Sigmoid colon (tissue), 4 donors: Measurements from ENCODE around the gene BGN.

Experiments used
- CTCF ChIP-seq, 4 experiments: fragments of 450-650 bp in 3 of 4; fragments of 200-600 bp in 1 of 4; IDR thresholded peaks; one replicate each; pipeline ENCODE4 v1.5.1; 2016 to 2019; ENCODE audit warnings: antibody characterized with exemption in 4 of 4, mild to moderate bottlenecking in 3 of 4, moderate library complexity in 2 of 4
- EP300 ChIP-seq, 4 donors: sonication (generic); formaldehyde crosslinking; IDR thresholded peaks; one replicate each; pipeline ENCODE4 v1.6.1; 2017; ENCODE audit warnings: antibody characterized with exemption in 4 of 4
- POLR2A ChIP-seq, 2 donors: fragments of 450-650 bp; IDR thresholded peaks; one replicate each; pipeline ENCODE4 v1.6.1; 2016; ENCODE audit warnings: antibody characterized with exemption in 2 of 2, mild to moderate bottlenecking in 2 of 2, moderate library complexity in 2 of 2
- POLR2AphosphoS5 ChIP-seq, 4 donors: sonication (generic); formaldehyde crosslinking; IDR thresholded peaks; one replicate each; pipeline ENCODE4 v1.6.1; 2017; ENCODE audit warnings: antibody characterized with exemption in 4 of 4

- TF ChIP-seq CTCF (IDR thresholded peaks at IDR 0.05) (no peak), POLR2AphosphoS5 (IDR thresholded peaks at IDR 0.05) (no peak), POLR2A (IDR thresholded peaks at IDR 0.05) (no peak), EP300 (IDR thresholded peaks at IDR 0.05) (no peak)
Observed at GRCh38 chrX:153447581-153447960, 47.2 kb upstream of the BGN start.
